Nephron progenitor cell (in vitro differentiated cells): ENCODE measurements around the gene UBE2QL1.

Source experiments
- DNase-seq: peaks from one replicate; pipeline ENCODE4 v3.0.0; 2021
- H3K27ac Mint-ChIP-seq: 2 replicates; pipeline ENCODE4 v1.8.0; 2021; ENCODE audit warnings: mild to moderate bottlenecking, moderate library complexity, mixed read lengths
- H3K27me3 Mint-ChIP-seq: 2 replicates; pipeline ENCODE4 v1.8.0; 2021; ENCODE audit warnings: mild to moderate bottlenecking, low read depth, mixed read lengths; ENCODE audit not compliant: poor library complexity
- H3K36me3 Mint-ChIP-seq: 2 replicates; pipeline ENCODE4 v1.8.0; 2021; ENCODE audit warnings: low read depth, mixed read lengths
- H3K4me1 Mint-ChIP-seq: 2 replicates; pipeline ENCODE4 v1.8.0; 2021; ENCODE audit warnings: mixed read lengths
- H3K4me3 Mint-ChIP-seq: 2 replicates; pipeline ENCODE4 v1.8.0; 2021; ENCODE audit warnings: mild to moderate bottlenecking, moderate library complexity, mixed read lengths
- H3K9me3 Mint-ChIP-seq: 2 replicates; pipeline ENCODE4 v1.8.0; 2021; ENCODE audit warnings: mild to moderate bottlenecking, moderate library complexity, mixed read lengths
- CTCF ChIP-seq: fragments of 200-600 bp; sonication (generic); IDR thresholded peaks from 2 replicates; pipeline ENCODE4 v1.5.0; 2021; ENCODE audit warnings: antibody characterized with exemption

UBE2QL1 gene

GRCh38 chr5:6431214-6432195 is 17.2 kb upstream of the UBE2QL1 start:
- no peak overlapping the region for H3K27ac Mint-ChIP-seq
- no peaks in the 10 kb centered on the region for H3K36me3 Mint-ChIP-seq
- H3K4me3 Mint-ChIP-seq: no peak overlapping the region
- no peak for TF ChIP-seq CTCF
- no peak for DNase-seq
- peaks cover 7% of the 10 kb centered on the region for H3K9me3 Mint-ChIP-seq
- no peaks in the 10 kb centered on the region for H3K4me1 Mint-ChIP-seq
- H3K27me3 Mint-ChIP-seq: peaks cover 58% of the 10 kb centered on the region

- TF ChIP-seq CTCF: no peak
- Mint-ChIP-seq H3K4me3 (no peak overlapping the region), H3K27ac (no peak overlapping the region), H3K4me1 (no peaks in the 10 kb centered on the region), H3K27me3 (peaks cover 57% of the 10 kb centered on the region), H3K36me3 (no peaks in the 10 kb centered on the region), H3K9me3 (peaks cover 7% of the 10 kb centered on the region)
- no peak for DNase-seq
These were observed 16.5 kb upstream of the UBE2QL1 start for GRCh38 chr5:6432206-6432605.

- peaks cover 6% of the 10 kb centered on the region for H3K9me3 Mint-ChIP-seq
- DNase-seq: no peak
- no peaks in the 10 kb centered on the region for H3K36me3 Mint-ChIP-seq
- H3K27ac Mint-ChIP-seq: no peak overlapping the region
- peaks cover 59% of the 10 kb centered on the region for H3K27me3 Mint-ChIP-seq
- no peaks in the 10 kb centered on the region for H3K4me1 Mint-ChIP-seq
- no peak overlapping the region for H3K4me3 Mint-ChIP-seq
- no peak for TF ChIP-seq CTCF
These were observed 13.9 kb upstream of the UBE2QL1 start for GRCh38 chr5:6434731-6435130.

- H3K9me3 Mint-ChIP-seq: peaks cover 12% of the 10 kb centered on the region
- DNase-seq: peak; percentile 64
- no peaks in the 10 kb centered on the region for H3K36me3 Mint-ChIP-seq
- H3K27me3 Mint-ChIP-seq: peaks cover 59% of the 10 kb centered on the region
- peak; percentile 53 for TF ChIP-seq CTCF
- H3K27ac Mint-ChIP-seq: no peak overlapping the region
- H3K4me1 Mint-ChIP-seq: no peaks in the 10 kb centered on the region
- H3K4me3 Mint-ChIP-seq: no peak overlapping the region
These were observed 13.3 kb upstream of the UBE2QL1 start for GRCh38 chr5:6435356-6435755.

- H3K27me3 Mint-ChIP-seq: peaks cover 60% of the 10 kb centered on the region
These were observed 11.8 kb upstream of the UBE2QL1 start for GRCh38 chr5:6436715-6437331.

More at GRCh38 chr5:6436715-6437331, 11.8 kb upstream of the UBE2QL1 start:
- Mint-ChIP-seq H3K4me3 (no peak overlapping the region), H3K9me3 (peaks cover 21% of the 10 kb centered on the region), H3K27ac (no peak overlapping the region), H3K4me1 (no peaks in the 10 kb centered on the region), H3K36me3 (no peaks in the 10 kb centered on the region)
- DNase-seq: no peak
- no peak for TF ChIP-seq CTCF
